Measurements from ENCODE around the gene KIFC1.
"Not testable (repeated sequence)": the region's sequence is repeated elsewhere in the genome, so short reads cannot be mapped to it uniquely, and the experiment has no call there.

Gene KIFC1

GRCh38 chr6:33391278-33391921, at the start of gene KIFC1:
Gene KIFC1 (plus strand): TSS chr6:33391823. CDS start chr6:33391986, 163 bp downstream.
- Histone ChIP-seq H3K27ac (ENCODE audit: low read depth, low read length) (peak within 1 kb of the TSS; percentile 62), H3K27me3 (ENCODE audit: control insufficient read depth in 1 of 2, insufficient read depth in 2 of 2, low read length in 2 of 2) (no peaks in the 10 kb centered on the region), H3K9ac (ENCODE audit: low read length) (peak within 1 kb of the TSS; percentile 42), H3K9me3 (ENCODE audit: low read length) (no peaks in the 10 kb centered on the region), H3K36me3 (ENCODE audit: insufficient read depth, low read length) (no peaks in the 10 kb centered on the region), H3K4me3 (ENCODE audit: low read depth in 1 of 2, low read length in 2 of 2) (peak within 1 kb of the TSS; percentile 51 to 71), H3K4me1 (ENCODE audit: insufficient read depth, low read length) (peaks cover 5% of the 10 kb centered on the region)

- not testable (repeated sequence) for H3K27me3 ChIP-seq (ENCODE audit: control insufficient read depth in 1 of 2, insufficient read depth in 2 of 2, low read length in 2 of 2); H3K4me3 ChIP-seq (ENCODE audit: low read depth in 1 of 2, low read length in 2 of 2); H3K9me3 ChIP-seq (ENCODE audit: low read length); H3K4me1 ChIP-seq (ENCODE audit: insufficient read depth, low read length); H3K9ac ChIP-seq (ENCODE audit: low read length); H3K36me3 ChIP-seq (ENCODE audit: insufficient read depth, low read length); H3K27ac ChIP-seq (ENCODE audit: low read depth, low read length)
These were observed 48.0 kb upstream of the KIFC1 start for GRCh38 chr6:33343606-33343952.

GRCh38 chr6:33343953-33344611, 47.5 kb upstream of the KIFC1 start:
- no peaks in the 10 kb centered on the region for H3K9me3 ChIP-seq (ENCODE audit: low read length)
- H3K27ac ChIP-seq (ENCODE audit: low read depth, low read length): no peak overlapping the region
- H3K4me3 ChIP-seq (ENCODE audit: low read depth in 1 of 2, low read length in 2 of 2): no peak overlapping the region
- no peaks in the 10 kb centered on the region for H3K27me3 ChIP-seq (ENCODE audit: control insufficient read depth in 1 of 2, insufficient read depth in 2 of 2, low read length in 2 of 2)
- H3K36me3 ChIP-seq (ENCODE audit: insufficient read depth, low read length): no peaks in the 10 kb centered on the region
- peaks cover 7% of the 10 kb centered on the region for H3K4me1 ChIP-seq (ENCODE audit: insufficient read depth, low read length)
- no peak overlapping the region for H3K9ac ChIP-seq (ENCODE audit: low read length)

GRCh38 chr6:33344701-33345697, 46.6 kb upstream of the KIFC1 start:
- no peaks in the 10 kb centered on the region for H3K27me3 ChIP-seq (ENCODE audit: control insufficient read depth in 1 of 2, insufficient read depth in 2 of 2, low read length in 2 of 2)
- H3K27ac ChIP-seq (ENCODE audit: low read depth, low read length): peak overlapping the region; percentile 3
- H3K4me1 ChIP-seq (ENCODE audit: insufficient read depth, low read length): peaks cover 7% of the 10 kb centered on the region
- H3K9me3 ChIP-seq (ENCODE audit: low read length): no peaks in the 10 kb centered on the region
- peak overlapping the region in 1 of 2 donors; percentile 4 for H3K4me3 ChIP-seq (ENCODE audit: low read depth in 1 of 2, low read length in 2 of 2)
- no peak overlapping the region for H3K9ac ChIP-seq (ENCODE audit: low read length)
- H3K36me3 ChIP-seq (ENCODE audit: insufficient read depth, low read length): no peaks in the 10 kb centered on the region

- H3K36me3 ChIP-seq (ENCODE audit: insufficient read depth, low read length); H3K4me1 ChIP-seq (ENCODE audit: insufficient read depth, low read length); H3K27me3 ChIP-seq (ENCODE audit: control insufficient read depth in 1 of 2, insufficient read depth in 2 of 2, low read length in 2 of 2); H3K9me3 ChIP-seq (ENCODE audit: low read length); H3K4me3 ChIP-seq (ENCODE audit: low read depth in 1 of 2, low read length in 2 of 2); H3K27ac ChIP-seq (ENCODE audit: low read depth, low read length); H3K9ac ChIP-seq (ENCODE audit: low read length): not testable (repeated sequence)
These were observed 44.7 kb upstream of the KIFC1 start for GRCh38 chr6:33346972-33347371.

GRCh38 chr6:33347816-33348215, 43.8 kb upstream of the KIFC1 start:
- no peaks in the 10 kb centered on the region for H3K9me3 ChIP-seq (ENCODE audit: low read length)

GRCh38 chr6:33355860-33356259, 35.8 kb upstream of the KIFC1 start:
- H3K36me3 ChIP-seq (ENCODE audit: insufficient read depth, low read length); H3K9me3 ChIP-seq (ENCODE audit: low read length); H3K27me3 ChIP-seq (ENCODE audit: control insufficient read depth in 1 of 2, insufficient read depth in 2 of 2, low read length in 2 of 2); H3K4me3 ChIP-seq (ENCODE audit: low read depth in 1 of 2, low read length in 2 of 2); H3K4me1 ChIP-seq (ENCODE audit: insufficient read depth, low read length); H3K27ac ChIP-seq (ENCODE audit: low read depth, low read length); H3K9ac ChIP-seq (ENCODE audit: low read length): not testable (repeated sequence)

More at GRCh38 chr6:33347816-33348215, 43.8 kb upstream of the KIFC1 start:
- no peaks in the 10 kb centered on the region for H3K27me3 ChIP-seq (ENCODE audit: control insufficient read depth in 1 of 2, insufficient read depth in 2 of 2, low read length in 2 of 2)
- no peak overlapping the region for H3K27ac ChIP-seq (ENCODE audit: low read depth, low read length)
- H3K9ac ChIP-seq (ENCODE audit: low read length): no peak overlapping the region
- no peak overlapping the region for H3K4me3 ChIP-seq (ENCODE audit: low read depth in 1 of 2, low read length in 2 of 2)
- no peaks in the 10 kb centered on the region for H3K36me3 ChIP-seq (ENCODE audit: insufficient read depth, low read length)
- H3K4me1 ChIP-seq (ENCODE audit: insufficient read depth, low read length): peaks cover 7% of the 10 kb centered on the region

GRCh38 chr6:33356295-33356694, 35.3 kb upstream of the KIFC1 start:
- H3K27me3 ChIP-seq (ENCODE audit: control insufficient read depth in 1 of 2, insufficient read depth in 2 of 2, low read length in 2 of 2): no peaks in the 10 kb centered on the region
- no peak overlapping the region for H3K4me3 ChIP-seq (ENCODE audit: low read depth in 1 of 2, low read length in 2 of 2)
- H3K4me1 ChIP-seq (ENCODE audit: insufficient read depth, low read length): no peaks in the 10 kb centered on the region
- no peak overlapping the region for H3K9ac ChIP-seq (ENCODE audit: low read length)
- no peaks in the 10 kb centered on the region for H3K36me3 ChIP-seq (ENCODE audit: insufficient read depth, low read length)
- no peak overlapping the region for H3K27ac ChIP-seq (ENCODE audit: low read depth, low read length)
- no peaks in the 10 kb centered on the region for H3K9me3 ChIP-seq (ENCODE audit: low read length)

- not testable (repeated sequence) for H3K27ac ChIP-seq (ENCODE audit: low read depth, low read length); H3K4me3 ChIP-seq (ENCODE audit: low read depth in 1 of 2, low read length in 2 of 2); H3K27me3 ChIP-seq (ENCODE audit: control insufficient read depth in 1 of 2, insufficient read depth in 2 of 2, low read length in 2 of 2)
These were observed 34.3 kb upstream of the KIFC1 start for GRCh38 chr6:33357160-33357871.

GRCh38 chr6:33359331-33359730, 32.3 kb upstream of the KIFC1 start:
- H3K4me3 ChIP-seq (ENCODE audit: low read depth in 1 of 2, low read length in 2 of 2): no peak overlapping the region
- no peaks in the 10 kb centered on the region for H3K9me3 ChIP-seq (ENCODE audit: low read length)
- no peaks in the 10 kb centered on the region for H3K4me1 ChIP-seq (ENCODE audit: insufficient read depth, low read length)
- no peak overlapping the region for H3K27ac ChIP-seq (ENCODE audit: low read depth, low read length)
- H3K9ac ChIP-seq (ENCODE audit: low read length): no peak overlapping the region
- no peaks in the 10 kb centered on the region for H3K36me3 ChIP-seq (ENCODE audit: insufficient read depth, low read length)
- H3K27me3 ChIP-seq (ENCODE audit: control insufficient read depth in 1 of 2, insufficient read depth in 2 of 2, low read length in 2 of 2): no peaks in the 10 kb centered on the region

More at GRCh38 chr6:33357160-33357871, 34.3 kb upstream of the KIFC1 start:
- H3K9me3 ChIP-seq (ENCODE audit: low read length); H3K36me3 ChIP-seq (ENCODE audit: insufficient read depth, low read length); H3K4me1 ChIP-seq (ENCODE audit: insufficient read depth, low read length); H3K9ac ChIP-seq (ENCODE audit: low read length): not testable (repeated sequence)

GRCh38 chr6:33363486-33363885, 28.1 kb upstream of the KIFC1 start:
- not testable (repeated sequence) for H3K4me3 ChIP-seq (ENCODE audit: low read depth in 1 of 2, low read length in 2 of 2); H3K27ac ChIP-seq (ENCODE audit: low read depth, low read length); H3K9me3 ChIP-seq (ENCODE audit: low read length); H3K9ac ChIP-seq (ENCODE audit: low read length); H3K36me3 ChIP-seq (ENCODE audit: insufficient read depth, low read length); H3K27me3 ChIP-seq (ENCODE audit: control insufficient read depth in 1 of 2, insufficient read depth in 2 of 2, low read length in 2 of 2); H3K4me1 ChIP-seq (ENCODE audit: insufficient read depth, low read length)

Measured in muscle layer of colon (tissue), 2 donors.